Activated naive CD8-positive, alpha-beta T cell treated with anti-CD3 and anti-CD28 coated beads, Interleukin-2, amount 10 ng/mL, durations not matched to agents 7 days and 5 days (primary cell): Measurements from ENCODE around the gene FOXD4L3. TPM values are rescaled to one million over a fixed set of nuclear protein-coding genes. Genes with fewer than 3 reads are reported as not detected.
"Not testable (repeated sequence)": the region's sequence is repeated elsewhere in the genome, so short reads cannot be mapped to it uniquely, and the experiment has no call there.

Source experiments
- ATAC-seq: fragments of 150-1000 bp; cut with Tn5 transposase; one replicate; pipeline ENCODE4 v1.10.0; 2021; ENCODE audit warnings: low read depth, moderate library complexity
- POLR2A ChIA-PET: fragments of 350-600 bp; sonication (Branson Sonifier 250); formaldehyde crosslinking; loops from one replicate; lab custom pipeline; 2021; ENCODE audit warnings: antibody characterized with exemption; lab: Charles Lee
- DNase-seq: peaks from one replicate; pipeline ENCODE4 v3.0.0; 2021
- H3K27ac Mint-ChIP-seq: one replicate; pipeline ENCODE4 v1.8.0; 2022; ENCODE audit warnings: mild to moderate bottlenecking, mixed read lengths
- H3K27me3 Mint-ChIP-seq: one replicate; pipeline ENCODE4 v1.8.0; 2022; ENCODE audit warnings: mild to moderate bottlenecking, moderate library complexity, mixed read lengths
- H3K36me3 Mint-ChIP-seq: one replicate; pipeline ENCODE4 v1.8.0; 2021; ENCODE audit warnings: mild to moderate bottlenecking, mixed read lengths
- H3K4me1 Mint-ChIP-seq: one replicate; pipeline ENCODE4 v1.8.0; 2021; ENCODE audit warnings: mixed read lengths
- H3K4me3 Mint-ChIP-seq: one replicate; pipeline ENCODE4 v1.8.0; 2022; ENCODE audit warnings: mild to moderate bottlenecking, moderate library complexity, mixed read lengths
- H3K9me3 Mint-ChIP-seq: one replicate; pipeline ENCODE4 v1.8.0; 2021; ENCODE audit warnings: mixed read lengths
- total RNA-seq, 2 experiments: library from RNA; stranded (reverse); gene quantifications; one replicate each; pipeline ENCODE4 v1.2.3, GENCODE V29; 2021

Gene FOXD4L3
- not detected for total RNA-seq

DNA sequence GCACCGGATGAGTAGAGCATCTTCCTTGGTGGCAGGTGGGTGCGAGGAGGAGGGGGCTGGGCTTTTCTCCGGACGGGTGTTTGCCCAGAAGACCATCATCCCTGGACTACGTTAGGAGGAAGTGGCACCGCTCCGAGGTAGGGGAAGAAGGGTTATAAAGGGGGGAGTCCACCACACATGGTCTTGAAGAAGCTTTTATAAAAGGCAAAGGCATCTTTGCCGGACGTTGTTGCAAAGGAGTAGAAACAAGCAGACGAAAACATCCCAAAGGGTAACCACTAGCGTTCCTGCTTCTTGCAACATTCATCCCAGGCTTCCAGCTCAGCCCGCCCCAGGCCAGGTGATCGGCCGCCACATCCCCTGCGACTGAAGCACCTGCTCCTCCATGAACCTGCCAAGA is at the start of gene FOXD4L3:
FOXD4L3 (plus strand) TSS at position 301 of the 400 bp plus-strand sequence; CDS start at position 386, 85 bp downstream.
- H3K27ac Mint-ChIP-seq, ATAC-seq, H3K36me3 Mint-ChIP-seq, DNase-seq, H3K9me3 Mint-ChIP-seq, POLR2A ChIA-PET, H3K4me3 Mint-ChIP-seq, H3K4me1 Mint-ChIP-seq, H3K27me3 Mint-ChIP-seq: not testable (repeated sequence)

GRCh38 chr9:68281041-68281440 is 21.6 kb upstream of the FOXD4L3 start:
- H3K4me1 Mint-ChIP-seq, H3K27me3 Mint-ChIP-seq, H3K36me3 Mint-ChIP-seq, ATAC-seq, POLR2A ChIA-PET, DNase-seq, H3K27ac Mint-ChIP-seq, H3K4me3 Mint-ChIP-seq, H3K9me3 Mint-ChIP-seq: not testable (repeated sequence)

GRCh38 chr9:68303771-68304170 is 1.1 kb downstream of the FOXD4L3 start:
- H3K4me1 Mint-ChIP-seq, H3K27ac Mint-ChIP-seq, H3K27me3 Mint-ChIP-seq, H3K36me3 Mint-ChIP-seq, ATAC-seq, POLR2A ChIA-PET, H3K9me3 Mint-ChIP-seq, H3K4me3 Mint-ChIP-seq, DNase-seq: not testable (repeated sequence)

GRCh38 chr9:68304212-68304611 is 1.5 kb downstream of the FOXD4L3 start:
- not testable (repeated sequence) for H3K36me3 Mint-ChIP-seq

GRCh38 chr9:68304777-68305176 is 2.1 kb downstream of the FOXD4L3 start:
- H3K36me3 Mint-ChIP-seq, H3K4me1 Mint-ChIP-seq, H3K9me3 Mint-ChIP-seq, H3K4me3 Mint-ChIP-seq, H3K27ac Mint-ChIP-seq, H3K27me3 Mint-ChIP-seq, POLR2A ChIA-PET, ATAC-seq, DNase-seq: not testable (repeated sequence)

More at GRCh38 chr9:68304212-68304611, 1.5 kb downstream of the FOXD4L3 start:
- POLR2A ChIA-PET, H3K4me3 Mint-ChIP-seq, H3K9me3 Mint-ChIP-seq, H3K27ac Mint-ChIP-seq, DNase-seq, ATAC-seq, H3K27me3 Mint-ChIP-seq, H3K4me1 Mint-ChIP-seq: not testable (repeated sequence)

DNA sequence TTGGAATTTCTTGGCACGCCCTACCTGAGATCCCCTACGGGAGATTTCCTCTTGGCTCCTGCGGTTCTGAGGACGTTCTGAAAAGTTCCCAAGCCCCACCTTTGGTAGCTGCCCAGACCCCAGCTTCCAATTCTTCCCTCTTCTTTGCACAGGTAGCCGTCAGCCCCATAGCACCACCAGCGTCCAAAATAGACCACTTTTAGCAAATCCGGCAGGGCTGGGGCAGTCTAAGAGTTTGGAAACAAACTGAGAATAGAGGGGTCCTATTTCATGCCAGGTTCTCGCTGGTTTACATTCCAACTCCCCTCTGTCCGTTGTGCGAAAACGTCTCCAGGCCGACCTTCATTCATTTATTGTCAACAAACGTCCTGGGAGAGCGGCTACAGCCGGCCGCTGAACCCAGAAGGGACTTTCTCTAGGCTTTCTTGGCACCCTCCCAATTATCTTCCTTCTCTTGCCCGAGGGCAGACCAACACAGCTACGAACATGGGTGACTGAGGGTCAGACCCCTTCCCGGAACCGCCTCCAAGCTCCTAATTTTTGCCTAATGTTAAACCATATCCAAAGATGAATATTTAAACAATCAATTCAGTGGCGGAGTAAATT is 3.1 kb downstream of the FOXD4L3 start:
- H3K27me3 Mint-ChIP-seq, POLR2A ChIA-PET, H3K36me3 Mint-ChIP-seq, H3K27ac Mint-ChIP-seq, H3K4me3 Mint-ChIP-seq, DNase-seq, ATAC-seq, H3K9me3 Mint-ChIP-seq, H3K4me1 Mint-ChIP-seq: not testable (repeated sequence)

DNA sequence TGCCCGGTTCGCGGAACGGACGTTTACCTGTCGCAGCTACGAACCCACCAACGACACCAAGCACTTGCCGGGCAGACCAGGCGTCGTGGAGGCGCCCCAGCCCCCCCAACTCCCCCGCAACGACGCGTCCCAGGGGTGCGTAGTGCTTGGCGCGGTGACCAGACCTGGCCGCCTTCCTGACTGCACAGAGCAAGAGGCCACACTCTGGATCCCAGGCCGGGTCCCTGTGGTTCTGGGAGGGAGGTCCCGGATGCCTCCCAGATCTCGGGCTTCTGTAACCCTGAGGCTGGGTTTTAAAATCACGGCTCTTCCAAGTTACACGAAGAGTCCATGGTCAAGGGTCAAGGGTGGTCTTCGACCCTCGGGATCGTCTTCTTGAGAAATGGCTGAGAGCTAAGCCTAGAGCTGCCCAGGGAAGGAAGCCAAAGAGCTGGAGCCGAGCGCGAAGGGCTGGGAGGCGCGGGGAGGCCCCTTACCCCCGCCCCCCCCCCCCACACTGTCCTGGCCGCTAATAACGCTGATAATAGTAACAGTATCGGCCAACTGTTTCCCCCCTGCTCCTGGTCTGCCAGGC is 3.8 kb downstream of the FOXD4L3 start:
- DNase-seq, ATAC-seq, H3K27me3 Mint-ChIP-seq, POLR2A ChIA-PET, H3K9me3 Mint-ChIP-seq, H3K4me3 Mint-ChIP-seq, H3K4me1 Mint-ChIP-seq, H3K36me3 Mint-ChIP-seq, H3K27ac Mint-ChIP-seq: not testable (repeated sequence)

- H3K4me3 Mint-ChIP-seq, H3K36me3 Mint-ChIP-seq, H3K27ac Mint-ChIP-seq, POLR2A ChIA-PET, H3K9me3 Mint-ChIP-seq, DNase-seq, H3K27me3 Mint-ChIP-seq, H3K4me1 Mint-ChIP-seq: not testable (repeated sequence)
- peak; percentile 26 for ATAC-seq
These were observed 4.5 kb downstream of the FOXD4L3 start for GRCh38 chr9:68307127-68307526.

- ATAC-seq, H3K27ac Mint-ChIP-seq, POLR2A ChIA-PET, H3K4me3 Mint-ChIP-seq, DNase-seq, H3K9me3 Mint-ChIP-seq, H3K4me1 Mint-ChIP-seq, H3K36me3 Mint-ChIP-seq, H3K27me3 Mint-ChIP-seq: not testable (repeated sequence)
These were observed 5.0 kb downstream of the FOXD4L3 start for GRCh38 chr9:68307654-68308053.

DNA sequence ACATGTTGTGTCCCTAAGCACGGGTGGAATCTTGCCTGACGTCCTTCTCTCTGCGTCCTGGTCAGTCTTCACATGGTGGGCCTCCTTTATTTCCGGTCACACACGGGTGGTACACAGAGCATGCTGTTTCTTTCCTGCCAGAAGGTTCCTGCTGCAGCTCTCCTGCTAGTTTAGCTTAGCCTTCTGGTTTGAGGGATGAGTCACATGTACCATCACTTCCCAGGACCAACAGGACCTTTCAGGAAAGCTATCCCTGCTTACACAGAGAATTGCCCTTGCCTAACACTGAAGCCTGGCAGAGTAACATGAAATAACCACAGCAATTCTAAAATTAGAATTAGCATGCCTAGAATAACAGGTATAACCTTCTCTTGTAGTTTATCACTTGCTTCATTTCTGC is 8.5 kb downstream of the FOXD4L3 start:
- H3K4me1 Mint-ChIP-seq, DNase-seq, POLR2A ChIA-PET, H3K27ac Mint-ChIP-seq, H3K27me3 Mint-ChIP-seq, H3K36me3 Mint-ChIP-seq, H3K4me3 Mint-ChIP-seq, ATAC-seq, H3K9me3 Mint-ChIP-seq: not testable (repeated sequence)

GRCh38 chr9:68318209-68318608 is 15.5 kb downstream of the FOXD4L3 start:
- H3K4me3 Mint-ChIP-seq, H3K36me3 Mint-ChIP-seq, H3K4me1 Mint-ChIP-seq, H3K27me3 Mint-ChIP-seq, H3K27ac Mint-ChIP-seq, POLR2A ChIA-PET, H3K9me3 Mint-ChIP-seq, DNase-seq: not testable (repeated sequence)
- peak; percentile 49 for ATAC-seq

- H3K4me3 Mint-ChIP-seq, H3K27ac Mint-ChIP-seq, DNase-seq, POLR2A ChIA-PET, ATAC-seq, H3K4me1 Mint-ChIP-seq, H3K27me3 Mint-ChIP-seq, H3K36me3 Mint-ChIP-seq, H3K9me3 Mint-ChIP-seq: not testable (repeated sequence)
These were observed 21.1 kb downstream of the FOXD4L3 start for GRCh38 chr9:68323749-68324148.

DNA sequence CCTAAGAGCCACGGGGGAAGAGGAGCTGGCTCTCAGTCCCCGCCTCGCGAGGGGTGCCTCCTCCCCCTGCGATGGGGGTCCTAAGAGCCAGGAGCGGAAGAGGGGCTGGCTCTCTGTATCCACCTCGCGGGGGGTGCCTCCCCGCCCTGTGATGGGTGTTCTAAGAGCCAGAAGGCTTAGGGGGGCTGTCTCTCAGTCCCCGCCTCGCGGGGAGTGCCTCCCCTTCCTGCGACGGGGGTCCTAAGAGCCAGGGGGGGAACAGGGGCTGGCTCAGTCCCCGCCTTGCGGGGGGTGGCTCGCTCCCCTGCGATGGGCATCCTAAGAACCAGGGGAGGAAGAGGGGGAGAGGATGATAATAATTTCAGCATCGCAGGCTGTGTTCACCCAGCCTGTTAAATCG is 21.9 kb downstream of the FOXD4L3 start:
- not testable (repeated sequence) for H3K27me3 Mint-ChIP-seq, H3K4me3 Mint-ChIP-seq

DNA sequence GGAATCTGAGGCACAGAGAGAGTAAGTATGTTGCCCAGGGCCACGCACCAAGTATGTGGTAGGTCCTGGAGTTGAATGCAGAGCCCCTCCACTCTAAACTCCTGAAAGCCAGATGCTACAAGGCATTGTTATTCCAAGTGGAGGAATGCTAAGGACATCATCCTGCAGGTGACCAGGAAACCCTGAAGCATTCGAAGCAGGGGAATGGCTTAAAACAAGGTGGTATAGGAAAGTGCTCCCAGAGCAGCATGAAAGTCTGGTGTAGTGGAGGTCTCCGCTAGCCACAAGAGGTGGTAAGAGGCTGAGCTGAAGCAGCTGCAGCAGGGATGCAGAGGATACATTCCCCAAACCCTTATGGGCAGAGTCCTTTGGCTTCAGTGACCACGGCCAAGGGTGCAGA is 26.4 kb downstream of the FOXD4L3 start:
- H3K36me3 Mint-ChIP-seq, DNase-seq, H3K27me3 Mint-ChIP-seq, POLR2A ChIA-PET, ATAC-seq, H3K9me3 Mint-ChIP-seq, H3K27ac Mint-ChIP-seq, H3K4me3 Mint-ChIP-seq, H3K4me1 Mint-ChIP-seq: not testable (repeated sequence)

More for the DNA sequence above, 21.9 kb downstream of the FOXD4L3 start:
- POLR2A ChIA-PET, H3K9me3 Mint-ChIP-seq, H3K27ac Mint-ChIP-seq, ATAC-seq, H3K36me3 Mint-ChIP-seq, H3K4me1 Mint-ChIP-seq, DNase-seq: not testable (repeated sequence)
